ENCODE results near the gene HEXB.

The HEXB gene

GRCh38 chr5:74767579-74767913 is 82.5 kb downstream of the HEXB start:
- peak; percentile 33 for DNase-seq (ENCODE audit: low spot score)
- TF ChIP-seq, protein P1, sequence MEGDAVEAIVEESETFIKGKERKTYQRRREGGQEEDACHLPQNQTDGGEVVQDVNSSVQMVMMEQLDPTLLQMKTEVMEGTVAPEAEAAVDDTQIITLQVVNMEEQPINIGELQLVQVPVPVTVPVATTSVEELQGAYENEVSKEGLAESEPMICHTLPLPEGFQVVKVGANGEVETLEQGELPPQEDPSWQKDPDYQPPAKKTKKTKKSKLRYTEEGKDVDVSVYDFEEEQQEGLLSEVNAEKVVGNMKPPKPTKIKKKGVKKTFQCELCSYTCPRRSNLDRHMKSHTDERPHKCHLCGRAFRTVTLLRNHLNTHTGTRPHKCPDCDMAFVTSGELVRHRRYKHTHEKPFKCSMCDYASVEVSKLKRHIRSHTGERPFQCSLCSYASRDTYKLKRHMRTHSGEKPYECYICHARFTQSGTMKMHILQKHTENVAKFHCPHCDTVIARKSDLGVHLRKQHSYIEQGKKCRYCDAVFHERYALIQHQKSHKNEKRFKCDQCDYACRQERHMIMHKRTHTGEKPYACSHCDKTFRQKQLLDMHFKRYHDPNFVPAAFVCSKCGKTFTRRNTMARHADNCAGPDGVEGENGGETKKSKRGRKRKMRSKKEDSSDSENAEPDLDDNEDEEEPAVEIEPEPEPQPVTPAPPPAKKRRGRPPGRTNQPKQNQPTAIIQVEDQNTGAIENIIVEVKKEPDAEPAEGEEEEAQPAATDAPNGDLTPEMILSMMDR (IDR thresholded peaks at IDR 0.05; ENCODE audit: borderline replicate concordance, control extremely low read depth, extremely low read depth, insufficient read depth, missing control alignments), result no peak
- in situ Hi-C loops (cut with MboI; ENCODE audit: low sequenced_read_pairs, unreplicated experiment), result no loop called here
